Measurements from ENCODE around the gene NFKBIE. TPM values are rescaled to one million over a fixed set of nuclear protein-coding genes. Genes with fewer than 3 reads are reported as not detected.

Gene NFKBIE
- total RNA-seq, 3 donors from 2014 or later: 4.0 to 25.9 (median 14.4) TPM

- H3K27ac ChIP-seq: no peak overlapping the region
- no peak overlapping the region for H3K4me3 ChIP-seq
- peaks cover 0 to 47% of the 10 kb centered on the region in 2 donors for H3K27me3 ChIP-seq
- intact Hi-C loops (cut with DNase I; ENCODE audit: low total_unique reads): no loop called here
- TF ChIP-seq CTCF (IDR thresholded peaks at IDR 0.05) (no peak), POLR2A (IDR thresholded peaks at IDR 0.05) (no peak), POLR2AphosphoS5 (IDR thresholded peaks at IDR 0.05) (no peak)
- no peak for DNase-seq (ENCODE audit: low spot score in 2 of 2)
- H3K4me1 ChIP-seq: no peaks in the 10 kb centered on the region
- no peaks in the 10 kb centered on the region for H3K9me3 ChIP-seq
- no peaks in the 10 kb centered on the region for H3K36me3 ChIP-seq
These were observed 11.6 kb upstream of the NFKBIE start for GRCh38 chr6:44276667-44277640.

GRCh38 chr6:44275749-44276648 is 10.6 kb upstream of the NFKBIE start:
- intact Hi-C loops (cut with DNase I; ENCODE audit: low total_unique reads): no loop called here

GRCh38 chr6:44275271-44275748 is 10.0 kb upstream of the NFKBIE start:
- TF ChIP-seq POLR2AphosphoS5 (IDR thresholded peaks at IDR 0.05) (no peak), POLR2A (IDR thresholded peaks at IDR 0.05) (no peak), CTCF (IDR thresholded peaks at IDR 0.05) (no peak)
- intact Hi-C loops (cut with DNase I; ENCODE audit: low total_unique reads): no loop called here
- Histone ChIP-seq H3K27me3 (peaks cover 2 to 48% of the 10 kb centered on the region in 2 donors), H3K9me3 (no peaks in the 10 kb centered on the region), H3K27ac (no peak overlapping the region), H3K4me3 (peak overlapping the region in 2 of 3 donors; percentile 39 to 56), H3K36me3 (no peaks in the 10 kb centered on the region), H3K4me1 (no peaks in the 10 kb centered on the region)
- no peak for DNase-seq (ENCODE audit: low spot score in 2 of 2)

More at GRCh38 chr6:44275749-44276648, 10.6 kb upstream of the NFKBIE start:
- peaks cover 0 to 48% of the 10 kb centered on the region in 2 donors for H3K27me3 ChIP-seq
- no peak overlapping the region for H3K27ac ChIP-seq
- DNase-seq (ENCODE audit: low spot score in 2 of 2): no peak
- H3K9me3 ChIP-seq: no peaks in the 10 kb centered on the region
- H3K4me1 ChIP-seq: no peaks in the 10 kb centered on the region
- no peak for TF ChIP-seq POLR2A (IDR thresholded peaks at IDR 0.05)
- no peak for TF ChIP-seq POLR2AphosphoS5 (IDR thresholded peaks at IDR 0.05)
- no peak for TF ChIP-seq CTCF (IDR thresholded peaks at IDR 0.05)
- peak overlapping the region; percentile 20 to 56 (median 39) for H3K4me3 ChIP-seq
- H3K36me3 ChIP-seq: no peaks in the 10 kb centered on the region

- Histone ChIP-seq H3K27me3 (peaks cover 6 to 48% of the 10 kb centered on the region in 2 donors), H3K36me3 (no peaks in the 10 kb centered on the region)
- intact Hi-C loops (cut with DNase I; ENCODE audit: low total_unique reads): no loop called here
These were observed 8.3 kb upstream of the NFKBIE start for GRCh38 chr6:44273617-44274016.

More at GRCh38 chr6:44273617-44274016, 8.3 kb upstream of the NFKBIE start:
- H3K4me3 ChIP-seq: no peak overlapping the region
- no peaks in the 10 kb centered on the region for H3K4me1 ChIP-seq
- TF ChIP-seq POLR2AphosphoS5 (IDR thresholded peaks at IDR 0.05): no peak
- TF ChIP-seq CTCF (IDR thresholded peaks at IDR 0.05): no peak
- no peak for TF ChIP-seq POLR2A (IDR thresholded peaks at IDR 0.05)
- DNase-seq (ENCODE audit: low spot score in 2 of 2): no peak
- H3K9me3 ChIP-seq: no peaks in the 10 kb centered on the region
- H3K27ac ChIP-seq: no peak overlapping the region
